ENCODE data around the gene GUCD1.

The GUCD1 gene

GRCh38 chr22:24529898-24530297, 25.0 kb downstream of the GUCD1 start:
- no peak for DNase-seq (ENCODE audit: low spot score)

GRCh38 chr22:24526191-24526590, 28.7 kb downstream of the GUCD1 start:
- DNase-seq (ENCODE audit: low spot score) = no peak

- DNase-seq (ENCODE audit: low spot score) = peak; percentile 79
Measured at GRCh38 chr22:24525416-24526037, 29.4 kb downstream of the GUCD1 start.

GRCh38 chr22:24523873-24524272, 31.1 kb downstream of the GUCD1 start:
- DNase-seq (ENCODE audit: low spot score) = no peak

- DNase-seq (ENCODE audit: low spot score) = no peak
Measured at GRCh38 chr22:24521791-24522245, 33.1 kb downstream of the GUCD1 start.

- no peak for DNase-seq (ENCODE audit: low spot score)
Measured at GRCh38 chr22:24519496-24519895, 35.4 kb downstream of the GUCD1 start.

GRCh38 chr22:24518771-24519485, 36.0 kb downstream of the GUCD1 start:
- no peak for DNase-seq (ENCODE audit: low spot score)

- DNase-seq (ENCODE audit: low spot score) = no peak
Measured at GRCh38 chr22:24518228-24518627, 36.7 kb downstream of the GUCD1 start.

GRCh38 chr22:24517446-24517845, 37.5 kb downstream of the GUCD1 start:
- no peak for DNase-seq (ENCODE audit: low spot score)

- no peak for DNase-seq (ENCODE audit: low spot score)
Measured at GRCh38 chr22:24516301-24516737, 38.6 kb downstream of the GUCD1 start.

- DNase-seq (ENCODE audit: low spot score) = no peak
Measured at GRCh38 chr22:24515027-24515338, 40.0 kb downstream of the GUCD1 start.

GRCh38 chr22:24514241-24515026, 40.5 kb downstream of the GUCD1 start:
- no peak for DNase-seq (ENCODE audit: low spot score)

- DNase-seq (ENCODE audit: low spot score) = no peak
Measured at GRCh38 chr22:24513378-24514240, 41.3 kb downstream of the GUCD1 start.

- no peak for DNase-seq (ENCODE audit: low spot score)
Measured at GRCh38 chr22:24512043-24512442, 42.9 kb downstream of the GUCD1 start.

- DNase-seq (ENCODE audit: low spot score) = no peak
Measured at GRCh38 chr22:24510637-24511625, 44.0 kb downstream of the GUCD1 start.

GRCh38 chr22:24507716-24508115, 47.2 kb downstream of the GUCD1 start:
- DNase-seq (ENCODE audit: low spot score) = no peak

- DNase-seq (ENCODE audit: low spot score) = no peak
Measured at GRCh38 chr22:24506802-24507438, 48.0 kb downstream of the GUCD1 start.

GRCh38 chr22:24504956-24505736, 49.8 kb downstream of the GUCD1 start:
- no peak for DNase-seq (ENCODE audit: low spot score)

GRCh38 chr22:24504540-24504939, 50.4 kb downstream of the GUCD1 start:
- no peak for DNase-seq (ENCODE audit: low spot score)
